AG04450 (cell line): ENCODE results near the gene PDF. TPM values are rescaled to one million over a fixed set of nuclear protein-coding genes. Genes with fewer than 3 reads are reported as not detected.

Experiments
- CTCF ChIA-PET: fragments of 300-600, 350-600 bp; formaldehyde crosslinking; extraction: SDS; loops from one replicate; lab custom pipeline; 2022; ENCODE audit warnings: antibody characterized with exemption, inconsistent platforms; lab: Charles Lee
- POLR2A ChIA-PET: fragments of 350-600 bp; formaldehyde crosslinking; extraction: SDS; loops from one replicate; lab custom pipeline; 2021; ENCODE audit warnings: antibody characterized with exemption, inconsistent platforms; lab: Yijun Ruan, JAX
- DNase-seq: peaks from one replicate; pipeline ENCODE4 v3.0.0-alpha.2; 2011; ENCODE audit warnings: low read depth, low spot score
- H3K27ac ChIP-seq: one replicate; pipeline ENCODE4 v1.5.1; 2012; ENCODE audit warnings: low read depth, low read length, control low read depth
- H3K27me3 ChIP-seq: one replicate; pipeline ENCODE4 v1.6.0; 2012; ENCODE audit warnings: low read length; ENCODE audit not compliant: control insufficient read depth, insufficient read depth
- H3K4me3 ChIP-seq: 2 replicates; pipeline ENCODE4 v1.5.1; 2011; ENCODE audit warnings: mild to moderate bottlenecking, low read depth, low read length, control low read depth
- H3K9me3 ChIP-seq: 2 replicates; pipeline ENCODE4 v1.5.1; 2012; ENCODE audit warnings: low read length; ENCODE audit not compliant: control insufficient read depth, insufficient read depth
- polyA plus RNA-seq: library from polyadenylated mRNA; depleted of rRNA; stranded (reverse); fragments of >200 nt; gene quantifications from 2 replicates; pipeline ENCODE4 v1.2.3, GENCODE V29; 2011
- TF ChIP-seq, protein P1 (sequence below): IDR thresholded peaks from 2 replicates; pipeline ENCODE4 v1.5.1; 2011; ENCODE audit warnings: low read depth, low read length, control low read depth, inconsistent platforms

The PDF gene
- polyA plus RNA-seq, 1 experiment = 6.4 TPM

DNA sequence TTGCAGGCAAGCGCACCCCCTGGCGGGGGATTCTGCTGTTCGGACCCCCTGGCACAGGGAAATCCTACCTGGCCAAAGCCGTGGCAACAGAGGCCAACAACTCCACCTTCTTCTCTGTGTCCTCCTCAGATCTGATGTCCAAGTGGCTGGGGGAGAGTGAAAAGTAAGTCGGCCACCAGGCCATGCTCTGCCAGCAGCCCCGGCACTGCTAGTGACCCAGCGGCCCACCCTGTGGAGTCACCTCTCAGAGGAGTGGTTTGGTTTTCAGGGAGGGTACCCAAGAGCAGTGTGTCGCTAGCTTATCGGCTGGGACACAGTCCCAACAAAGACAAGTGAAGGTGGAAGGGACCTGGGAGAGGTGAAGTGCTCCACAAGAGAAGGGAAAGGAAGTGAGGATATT lies 11.0 kb downstream of the PDF start:
- no peak for DNase-seq
- no peaks in the 10 kb centered on the region for H3K27me3 ChIP-seq
- no peak overlapping the region for H3K27ac ChIP-seq
- H3K9me3 ChIP-seq = no peaks in the 10 kb centered on the region; the same call in 1 of the 2 replicates
- POLR2A ChIA-PET = no interaction called here
- no peak overlapping the region for H3K4me3 ChIP-seq
- TF ChIP-seq, protein P1, sequence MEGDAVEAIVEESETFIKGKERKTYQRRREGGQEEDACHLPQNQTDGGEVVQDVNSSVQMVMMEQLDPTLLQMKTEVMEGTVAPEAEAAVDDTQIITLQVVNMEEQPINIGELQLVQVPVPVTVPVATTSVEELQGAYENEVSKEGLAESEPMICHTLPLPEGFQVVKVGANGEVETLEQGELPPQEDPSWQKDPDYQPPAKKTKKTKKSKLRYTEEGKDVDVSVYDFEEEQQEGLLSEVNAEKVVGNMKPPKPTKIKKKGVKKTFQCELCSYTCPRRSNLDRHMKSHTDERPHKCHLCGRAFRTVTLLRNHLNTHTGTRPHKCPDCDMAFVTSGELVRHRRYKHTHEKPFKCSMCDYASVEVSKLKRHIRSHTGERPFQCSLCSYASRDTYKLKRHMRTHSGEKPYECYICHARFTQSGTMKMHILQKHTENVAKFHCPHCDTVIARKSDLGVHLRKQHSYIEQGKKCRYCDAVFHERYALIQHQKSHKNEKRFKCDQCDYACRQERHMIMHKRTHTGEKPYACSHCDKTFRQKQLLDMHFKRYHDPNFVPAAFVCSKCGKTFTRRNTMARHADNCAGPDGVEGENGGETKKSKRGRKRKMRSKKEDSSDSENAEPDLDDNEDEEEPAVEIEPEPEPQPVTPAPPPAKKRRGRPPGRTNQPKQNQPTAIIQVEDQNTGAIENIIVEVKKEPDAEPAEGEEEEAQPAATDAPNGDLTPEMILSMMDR = no peak
- CTCF ChIA-PET = no interaction called here

DNA sequence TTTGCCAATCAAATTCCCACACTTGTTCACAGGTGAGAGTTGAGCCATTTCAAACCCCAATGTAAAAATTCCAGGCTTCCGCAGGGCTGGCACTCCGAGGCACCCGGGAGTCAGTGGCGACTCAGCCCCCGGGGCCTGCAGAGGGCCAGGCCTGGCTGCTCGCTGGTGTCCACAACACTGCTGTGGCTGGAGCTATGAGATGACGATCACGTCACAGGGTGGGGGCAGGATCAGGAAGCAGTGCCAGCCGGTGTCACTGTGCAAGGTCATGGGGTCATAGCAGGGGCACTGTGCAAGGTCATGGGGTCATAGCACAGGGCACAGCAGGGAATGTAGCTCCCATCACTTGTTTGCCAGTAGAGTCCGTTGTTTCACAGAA lies 11.5 kb downstream of the PDF start:
- ChIA-PET POLR2A (no interaction called here), CTCF (no interaction called here)
- no peak overlapping the region for H3K27ac ChIP-seq
- DNase-seq = no peak
- TF ChIP-seq, protein P1 = no peak
- H3K27me3 ChIP-seq = no peaks in the 10 kb centered on the region
- H3K9me3 ChIP-seq = no peaks in the 10 kb centered on the region; the same call in 1 of the 2 replicates
- H3K4me3 ChIP-seq = no peak overlapping the region

DNA sequence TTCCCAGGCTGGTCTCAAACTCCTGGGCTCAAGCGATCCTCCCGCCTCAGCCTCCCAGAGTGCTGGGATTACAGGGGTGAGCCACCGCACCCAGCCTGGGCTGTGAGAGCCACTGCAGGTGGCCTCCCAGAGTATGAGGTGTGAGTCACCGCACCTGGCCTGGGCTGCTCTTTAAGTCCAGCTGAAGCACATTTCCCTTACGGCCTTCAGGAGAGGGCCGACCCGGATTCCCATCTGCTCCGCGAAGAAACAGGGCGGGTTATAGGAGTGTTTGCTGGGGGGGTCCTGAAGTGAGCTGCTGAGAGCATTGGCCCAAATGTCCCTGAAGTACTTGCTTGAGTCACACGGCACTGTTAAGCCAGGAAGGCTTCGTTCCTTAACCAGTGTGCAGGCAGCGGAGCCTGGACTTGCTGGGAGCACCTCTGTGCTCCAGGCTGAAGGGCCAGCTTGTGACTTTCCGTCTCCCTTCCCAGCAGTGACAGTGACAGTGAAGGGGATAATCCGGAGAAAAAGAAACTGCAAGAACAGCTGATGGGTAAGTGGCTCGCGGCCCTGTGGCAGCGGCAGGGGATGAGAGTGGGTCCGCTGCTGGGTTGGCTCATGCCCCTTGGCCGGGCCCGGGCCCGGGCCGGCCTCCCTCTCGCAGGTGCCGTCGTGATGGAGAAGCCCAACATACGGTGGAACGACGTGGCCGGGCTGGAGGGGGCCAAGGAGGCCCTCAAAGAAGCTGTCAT lies 12.0 kb downstream of the PDF start:
- TF ChIP-seq, protein P1 = no peak
- Histone ChIP-seq H3K27me3 (no peaks in the 10 kb centered on the region), H3K4me3 (no peak overlapping the region), H3K9me3 (no peaks in the 10 kb centered on the region; the same call in 1 of the 2 replicates), H3K27ac (no peak overlapping the region)
- ChIA-PET POLR2A (no interaction called here), CTCF (no interaction called here)
- DNase-seq = no peak

DNA sequence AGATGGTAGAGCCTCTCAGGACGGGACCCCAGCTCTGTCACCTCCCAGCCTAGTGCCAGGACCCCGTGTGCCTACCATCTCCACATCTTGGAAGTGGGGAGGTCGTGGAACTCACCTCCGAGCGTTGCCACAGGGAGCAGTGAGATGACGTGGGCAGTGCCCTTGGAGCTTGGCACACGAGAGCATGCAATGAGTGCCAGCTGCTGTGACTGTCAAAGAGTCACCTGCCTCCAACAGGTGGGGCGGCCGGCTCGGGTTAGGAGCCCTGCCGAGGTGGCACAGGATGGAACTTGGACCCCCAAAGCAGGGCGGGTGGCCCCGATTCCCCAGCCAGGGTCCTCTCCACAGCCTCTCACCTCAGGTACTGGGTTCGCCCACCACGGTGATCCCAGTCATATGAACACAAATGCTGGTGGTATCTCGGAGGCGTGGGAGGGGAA lies 13.8 kb downstream of the PDF start:
- ChIA-PET CTCF (interaction anchor here (0.6 kb wide), 1 partner anchor 64 kb away, joined by 5 read pairs; no protein-coding TSS in a partner anchor), POLR2A (interaction anchor here (0.8 kb wide), 1 partner anchor 13 kb away, joined by 3 read pairs; no protein-coding TSS in a partner anchor)
- no peak for DNase-seq
- Histone ChIP-seq H3K9me3 (no peaks in the 10 kb centered on the region; the same call in 1 of the 2 replicates), H3K27ac (no peak overlapping the region), H3K4me3 (no peak overlapping the region), H3K27me3 (no peaks in the 10 kb centered on the region)
- TF ChIP-seq, protein P1 = no peak
